ENCODE measurements around the gene NUFIP2.

DNA sequence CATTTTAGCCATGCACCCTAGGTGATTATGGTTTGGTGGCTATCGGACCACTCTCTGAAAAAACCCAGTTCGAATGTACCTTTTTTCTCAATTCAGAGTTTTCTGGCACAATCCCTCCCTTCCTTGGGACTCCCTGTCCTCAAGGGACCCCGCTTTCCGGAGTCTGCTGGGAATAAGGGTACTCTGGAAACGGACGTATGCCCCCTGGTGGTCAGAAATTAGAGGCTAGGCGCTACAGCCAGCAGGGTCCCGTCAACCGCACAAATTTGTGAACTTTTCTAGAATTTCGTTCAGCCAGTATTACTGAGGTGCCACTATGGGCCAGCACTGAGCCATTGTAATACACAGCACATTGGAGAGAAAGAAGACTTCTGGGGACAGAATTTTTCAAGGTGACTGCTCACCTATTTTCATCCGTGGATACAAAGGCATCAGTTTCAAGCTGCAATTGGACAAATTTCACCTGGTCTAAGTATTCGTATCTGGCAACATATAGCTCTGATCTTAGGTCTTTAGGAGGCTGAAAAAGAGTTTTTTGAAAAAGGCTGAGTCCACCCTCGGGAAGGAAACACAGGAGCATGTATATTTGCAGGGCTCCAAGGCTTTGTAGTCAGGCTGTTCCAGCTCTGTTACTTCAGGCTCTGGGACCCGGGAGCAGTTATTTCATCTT lies 74.4 kb downstream of the NUFIP2 start:
- TF ChIP-seq CTCF (IDR thresholded peaks at IDR 0.05) (peak; percentile 99), EZH2 (IDR thresholded peaks at IDR 0.05; ENCODE audit: borderline replicate concordance, insufficient read depth, low read depth, low read length, poor library complexity, severe bottlenecking) (no peak)
